Brain microvascular endothelial cell (primary cell): ENCODE results near the gene ZC3H4.

Experiments used
- DNase-seq: peaks from one replicate; pipeline ENCODE4 v3.0.0-alpha.2; 2020
- H3K27ac ChIP-seq: fragments of 250-450 bp; sonication (Bioruptor Pico); 2 replicates; pipeline ENCODE4 v1.5.1; 2020; ENCODE audit warnings: mild to moderate bottlenecking, moderate library complexity
- H3K27me3 ChIP-seq: fragments of 250-450 bp; sonication (Bioruptor Pico); replicated peaks from 2 replicates; pipeline ENCODE4 v1.5.1; 2020; ENCODE audit warnings: mild to moderate bottlenecking
- H3K36me3 ChIP-seq: fragments of 250-450 bp; sonication (Bioruptor Pico); replicated peaks from 2 replicates; pipeline ENCODE4 v1.5.1; 2020; ENCODE audit warnings: mild to moderate bottlenecking
- H3K4me3 ChIP-seq: 2 replicates; pipeline ENCODE4 v1.5.1; 2011; ENCODE audit warnings: low read depth, mild to moderate bottlenecking, control low read depth, low read length, moderate library complexity
- in situ Hi-C: cut with HindIII; loops from 2 replicates; pipeline ENCODE4 v1.10.0; 2017; ENCODE audit warnings: low sequenced_read_pairs, low pct_ligation_motif_present
- TF ChIP-seq, protein P1 (sequence below): IDR thresholded peaks from 2 replicates; pipeline ENCODE4 v1.5.1; 2011; ENCODE audit warnings: low read depth, mild to moderate bottlenecking, moderate library complexity, low read length, control low read depth, inconsistent platforms; ENCODE audit errors: missing control alignments

Gene ZC3H4

GRCh38 chr19:47130589-47131227 lies 17.1 kb upstream of the ZC3H4 start, which contains the start of gene SAE1:
Gene SAE1, plus strand, starts transcription at chr19:47130835. Its CDS starts 96 bp downstream, at chr19:47130931.
- TF ChIP-seq, protein P1, sequence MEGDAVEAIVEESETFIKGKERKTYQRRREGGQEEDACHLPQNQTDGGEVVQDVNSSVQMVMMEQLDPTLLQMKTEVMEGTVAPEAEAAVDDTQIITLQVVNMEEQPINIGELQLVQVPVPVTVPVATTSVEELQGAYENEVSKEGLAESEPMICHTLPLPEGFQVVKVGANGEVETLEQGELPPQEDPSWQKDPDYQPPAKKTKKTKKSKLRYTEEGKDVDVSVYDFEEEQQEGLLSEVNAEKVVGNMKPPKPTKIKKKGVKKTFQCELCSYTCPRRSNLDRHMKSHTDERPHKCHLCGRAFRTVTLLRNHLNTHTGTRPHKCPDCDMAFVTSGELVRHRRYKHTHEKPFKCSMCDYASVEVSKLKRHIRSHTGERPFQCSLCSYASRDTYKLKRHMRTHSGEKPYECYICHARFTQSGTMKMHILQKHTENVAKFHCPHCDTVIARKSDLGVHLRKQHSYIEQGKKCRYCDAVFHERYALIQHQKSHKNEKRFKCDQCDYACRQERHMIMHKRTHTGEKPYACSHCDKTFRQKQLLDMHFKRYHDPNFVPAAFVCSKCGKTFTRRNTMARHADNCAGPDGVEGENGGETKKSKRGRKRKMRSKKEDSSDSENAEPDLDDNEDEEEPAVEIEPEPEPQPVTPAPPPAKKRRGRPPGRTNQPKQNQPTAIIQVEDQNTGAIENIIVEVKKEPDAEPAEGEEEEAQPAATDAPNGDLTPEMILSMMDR = peak; percentile 45
- Histone ChIP-seq H3K27me3 (no peaks in the 10 kb centered on the region), H3K36me3 (no peaks in the 10 kb centered on the region), H3K27ac (peak within 1 kb of the TSS; percentile 77), H3K4me3 (peak within 1 kb of the TSS; percentile 90)
- in situ Hi-C loops = no loop called here
- peak; percentile 97 for DNase-seq

DNA sequence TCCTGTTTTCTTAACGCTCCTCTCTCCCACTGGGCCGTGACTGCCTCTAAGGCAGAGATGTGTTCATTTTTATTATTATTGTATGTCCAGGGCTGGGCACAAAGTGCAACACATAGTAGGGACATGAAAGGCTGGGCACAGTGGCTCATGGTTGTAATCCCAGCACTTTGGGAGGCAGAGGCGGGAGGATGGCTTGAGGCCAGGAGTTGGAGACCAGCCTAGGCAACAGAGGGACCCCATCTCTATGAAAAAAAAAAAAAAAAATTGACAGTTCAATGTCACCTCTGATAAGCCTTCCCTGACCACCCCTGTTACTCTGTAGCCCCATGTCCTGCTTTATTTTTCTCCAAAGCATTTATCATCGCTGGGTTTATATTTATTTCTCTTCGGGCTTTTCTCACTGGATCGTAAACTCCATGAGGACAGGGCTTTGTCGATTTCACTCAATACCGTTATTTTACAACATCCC lies 16.6 kb upstream of the ZC3H4 start:
- no peak overlapping the region for H3K4me3 ChIP-seq
- DNase-seq = no peak
- peak overlapping the region; percentile 6 for H3K27ac ChIP-seq
- no peaks in the 10 kb centered on the region for H3K27me3 ChIP-seq
- TF ChIP-seq, protein P1 = no peak
- in situ Hi-C loops = no loop called here
- H3K36me3 ChIP-seq = no peaks in the 10 kb centered on the region

DNA sequence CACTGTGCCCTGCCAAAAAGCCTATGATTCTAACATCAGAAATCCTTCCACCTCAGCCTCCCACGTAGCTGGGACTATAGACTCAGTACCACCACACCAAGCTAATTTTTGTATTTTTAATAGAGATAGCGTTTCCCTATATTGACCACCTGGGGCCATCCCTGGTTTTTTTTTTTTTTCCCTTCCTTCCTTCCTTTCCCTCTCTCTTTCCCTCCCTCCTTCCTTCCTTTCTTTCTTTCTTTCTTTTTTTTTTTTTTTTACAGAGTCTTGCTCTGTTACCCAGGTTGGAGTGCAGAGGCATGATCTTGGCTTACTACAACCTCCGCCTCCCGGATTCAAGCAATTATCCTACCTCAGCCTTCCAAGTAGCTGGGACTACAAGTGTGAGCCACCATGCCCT lies 16.0 kb upstream of the ZC3H4 start:
- Histone ChIP-seq H3K36me3 (no peaks in the 10 kb centered on the region), H3K27me3 (no peaks in the 10 kb centered on the region), H3K27ac (no peak overlapping the region), H3K4me3 (no peak overlapping the region)
- DNase-seq = no peak
- TF ChIP-seq, protein P1 = no peak
- in situ Hi-C loops = no loop called here

GRCh38 chr19:47125669-47125938 lies 12.0 kb upstream of the ZC3H4 start:
- TF ChIP-seq, protein P1 = no peak
- in situ Hi-C loops = no loop called here
- no peak overlapping the region for H3K4me3 ChIP-seq
- DNase-seq = no peak
- no peak overlapping the region for H3K27ac ChIP-seq
- H3K36me3 ChIP-seq = no peaks in the 10 kb centered on the region
- H3K27me3 ChIP-seq = no peaks in the 10 kb centered on the region

- Histone ChIP-seq H3K36me3 (no peaks in the 10 kb centered on the region), H3K27me3 (no peaks in the 10 kb centered on the region), H3K4me3 (no peak overlapping the region), H3K27ac (no peak overlapping the region)
- peak; percentile 47 for DNase-seq
- TF ChIP-seq, protein P1 = peak; percentile 67
- in situ Hi-C loops = no loop called here
Observed at GRCh38 chr19:47124937-47125668, 11.5 kb upstream of the ZC3H4 start.

GRCh38 chr19:47123406-47123805 lies 9.8 kb upstream of the ZC3H4 start:
- in situ Hi-C loops = no loop called here
- H3K27ac ChIP-seq = no peak overlapping the region

More at GRCh38 chr19:47123406-47123805, 9.8 kb upstream of the ZC3H4 start:
- Histone ChIP-seq H3K27me3 (no peaks in the 10 kb centered on the region), H3K4me3 (no peak overlapping the region), H3K36me3 (no peaks in the 10 kb centered on the region)
- TF ChIP-seq, protein P1 = no peak
- DNase-seq = no peak
